NCI-H2029 treated with DMSO at 0.1 percent for 48 hours (cell line): ENCODE measurements around the gene GAB2.
"Not testable (repeated sequence)": the region's sequence is repeated elsewhere in the genome, so short reads cannot be mapped to it uniquely, and the experiment has no call there.

Experiments used
- DNase-seq: peaks from one replicate; lab custom pipeline; 2025; lab: John Stamatoyannopoulos, UW

Gene GAB2

GRCh38 chr11:78250099-78250498 lies 167.5 kb downstream of the GAB2 start:
- no peak for DNase-seq

DNA sequence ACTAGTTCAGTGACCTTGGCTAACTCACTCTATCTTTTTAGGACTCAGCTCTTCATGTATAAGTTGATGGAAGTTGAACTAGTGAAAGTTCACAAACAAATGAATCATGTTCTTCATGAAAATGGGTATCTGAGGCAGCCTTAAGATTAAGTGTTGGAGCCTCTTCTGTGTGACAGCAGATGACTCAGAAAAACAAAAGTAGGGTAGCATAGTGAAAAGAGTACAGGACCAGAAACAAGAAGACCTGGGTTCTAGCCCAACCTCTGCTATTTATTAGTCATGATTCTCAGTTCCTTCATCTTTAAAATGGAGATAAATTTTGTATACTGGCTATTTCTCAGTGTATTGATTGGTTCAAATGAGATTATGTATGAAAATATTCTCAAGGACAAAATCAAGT lies 168.7 kb downstream of the GAB2 start:
- DNase-seq: no peak

GRCh38 chr11:78248191-78248590 lies 169.4 kb downstream of the GAB2 start:
- no peak for DNase-seq

DNA sequence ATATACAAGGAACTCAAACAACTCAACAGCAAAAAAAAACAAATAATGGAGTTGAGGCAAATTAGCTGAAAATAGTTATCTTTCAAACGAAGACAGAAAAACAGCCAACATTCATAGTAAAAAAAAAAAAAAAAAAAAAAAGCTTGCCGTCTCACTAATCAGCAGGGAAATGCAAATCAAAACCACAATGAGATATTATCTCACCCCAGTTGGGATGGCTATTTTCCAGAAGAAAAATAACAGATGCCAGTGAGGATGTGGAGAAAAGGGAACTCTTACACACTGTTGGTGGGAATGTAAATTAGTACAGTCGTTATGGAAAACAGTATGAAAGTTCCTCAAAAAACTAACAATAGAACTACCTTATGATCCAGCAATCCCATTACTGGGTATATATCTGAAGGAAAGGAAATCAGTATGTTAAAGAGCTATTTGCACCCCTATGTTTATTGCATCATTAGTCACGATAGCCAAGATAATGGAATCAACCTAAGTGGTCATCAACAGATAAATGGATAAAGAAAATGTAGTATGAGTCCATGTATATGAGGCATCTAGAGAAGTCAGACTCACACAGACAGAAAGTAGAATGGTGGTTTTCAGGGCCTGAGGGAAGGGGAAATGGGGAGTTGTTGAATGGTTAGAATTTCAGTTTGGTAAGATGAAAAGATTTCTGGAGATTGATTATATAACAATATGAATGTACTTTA lies 172.9 kb downstream of the GAB2 start:
- no peak for DNase-seq

DNA sequence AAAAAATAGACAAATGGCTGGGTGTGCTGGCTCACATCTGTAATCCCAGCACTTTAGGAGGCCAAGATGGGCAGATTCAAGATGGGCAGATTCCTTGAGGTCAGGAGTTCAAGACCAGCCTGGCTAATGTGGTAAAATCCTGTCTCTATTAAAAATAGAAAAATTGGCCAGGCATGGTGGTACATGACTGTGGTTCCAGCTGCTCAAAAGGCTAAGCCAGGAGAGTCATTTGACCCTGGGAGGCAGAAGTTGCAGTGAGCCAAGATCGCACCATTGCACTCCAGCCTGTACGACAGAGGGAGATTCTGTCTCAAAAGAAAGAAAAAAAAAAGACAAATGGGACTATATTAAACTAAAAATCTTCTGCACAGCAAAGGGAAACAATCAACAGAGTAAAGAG lies 173.5 kb downstream of the GAB2 start:
- no peak for DNase-seq

DNA sequence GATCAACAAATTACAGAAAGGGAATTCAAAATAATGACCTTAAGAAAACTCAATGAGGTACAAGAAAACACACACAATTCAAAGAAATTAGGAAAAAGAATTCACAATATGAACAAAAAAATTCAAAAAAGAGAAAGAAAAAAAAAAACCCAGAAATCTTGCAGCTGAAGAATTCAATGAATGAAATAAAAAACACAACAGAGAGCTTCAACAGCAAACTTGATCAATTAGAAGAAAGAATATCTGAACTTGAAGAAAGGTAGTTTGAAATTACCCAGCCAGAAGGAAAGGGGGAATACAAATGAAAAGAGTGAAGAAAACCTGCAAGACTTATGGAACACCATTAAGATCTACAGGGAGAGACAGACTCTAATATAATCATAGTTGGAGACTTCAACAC lies 176.1 kb downstream of the GAB2 start:
- no peak for DNase-seq

DNA sequence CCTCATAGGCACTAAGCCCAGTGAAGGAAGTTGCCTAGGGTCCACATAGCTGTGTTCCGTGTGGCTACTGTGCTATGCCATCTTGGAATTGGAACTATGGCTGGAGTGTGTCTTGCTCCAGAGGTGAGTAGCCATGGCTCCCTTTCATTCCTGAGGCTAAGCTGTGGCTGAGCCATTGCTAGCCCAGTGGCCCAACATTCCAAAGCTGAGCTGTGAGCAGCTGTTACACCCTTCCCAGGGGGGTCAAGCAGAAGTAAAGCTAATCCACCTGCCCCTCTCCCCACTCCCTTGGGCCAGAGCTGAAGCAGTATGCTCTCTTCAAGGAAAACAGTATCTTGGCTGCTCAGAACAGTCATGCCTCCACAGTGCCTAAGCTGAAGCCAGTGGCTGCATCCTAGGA lies 177.8 kb downstream of the GAB2 start:
- DNase-seq: no peak

DNA sequence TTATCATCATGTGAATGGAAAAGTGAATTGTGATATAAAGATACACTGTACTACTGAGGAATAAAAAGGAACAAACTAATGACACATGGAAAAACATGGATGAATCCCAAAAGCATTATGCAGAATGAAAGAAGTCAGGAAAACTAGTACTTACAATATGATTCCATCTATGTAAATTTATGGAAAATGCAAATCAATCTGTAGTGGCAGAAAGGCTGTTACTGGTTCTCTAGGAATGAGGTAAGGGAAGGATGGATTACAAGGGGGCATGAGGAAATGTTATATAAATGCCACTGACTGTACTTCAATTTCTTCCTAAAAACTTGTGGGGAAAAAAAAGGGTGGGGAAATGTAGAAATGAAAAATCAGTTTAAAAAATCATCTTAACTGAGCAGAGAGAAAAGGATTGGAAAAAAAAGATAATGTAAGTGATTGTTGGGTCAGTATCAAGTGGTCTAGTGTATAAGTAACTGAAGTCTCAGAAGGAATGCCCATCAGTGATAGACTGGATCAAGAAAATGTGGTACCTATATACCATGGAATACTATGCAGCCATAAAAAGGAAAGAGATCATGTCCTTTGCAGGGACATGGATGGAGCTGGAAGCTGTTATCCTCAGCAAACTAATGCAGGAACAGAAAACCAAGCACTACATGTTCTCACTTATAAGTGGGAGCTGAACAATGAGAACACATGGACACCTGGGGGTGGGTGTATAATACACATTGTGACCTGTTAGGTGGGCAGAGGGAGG lies 180.2 kb downstream of the GAB2 start:
- DNase-seq: no peak

- DNase-seq: no peak
These were observed 183.6 kb downstream of the GAB2 start for GRCh38 chr11:78234006-78234405.

- DNase-seq: not testable (repeated sequence)
These were observed 184.6 kb downstream of the GAB2 start for GRCh38 chr11:78233046-78233445.

DNA sequence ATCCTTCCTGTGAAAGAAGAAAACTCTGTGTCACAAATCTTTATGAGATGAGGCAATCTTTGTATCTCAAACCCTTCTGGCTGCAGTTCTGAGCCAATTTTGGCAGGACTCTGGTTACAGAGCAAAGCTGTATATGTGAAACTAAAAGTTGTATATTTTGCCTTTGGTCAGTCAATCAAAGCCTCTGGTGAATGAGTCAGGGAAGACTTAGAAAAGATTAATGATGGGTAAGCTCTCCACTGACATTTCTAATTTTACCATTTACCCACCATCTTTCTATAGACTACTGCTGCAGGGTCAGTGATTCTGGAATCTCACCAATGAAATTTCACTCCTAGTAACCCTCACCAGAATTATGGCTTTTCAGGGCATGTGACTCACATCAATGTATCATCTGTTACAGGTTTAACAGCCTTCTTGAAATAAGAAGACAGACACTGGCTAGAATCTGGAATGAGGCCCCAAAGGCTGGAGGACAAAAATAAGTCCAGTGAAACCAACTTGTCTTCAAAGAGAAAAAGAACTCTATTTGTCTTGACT lies 185.6 kb downstream of the GAB2 start:
- no peak for DNase-seq

- DNase-seq: peak; percentile 7
These were observed 187.3 kb downstream of the GAB2 start for GRCh38 chr11:78230161-78230877.

GRCh38 chr11:78229106-78229505 lies 188.5 kb downstream of the GAB2 start:
- DNase-seq: no peak

- DNase-seq: peak; percentile 53
These were observed 189.2 kb downstream of the GAB2 start for GRCh38 chr11:78228467-78228866.

DNA sequence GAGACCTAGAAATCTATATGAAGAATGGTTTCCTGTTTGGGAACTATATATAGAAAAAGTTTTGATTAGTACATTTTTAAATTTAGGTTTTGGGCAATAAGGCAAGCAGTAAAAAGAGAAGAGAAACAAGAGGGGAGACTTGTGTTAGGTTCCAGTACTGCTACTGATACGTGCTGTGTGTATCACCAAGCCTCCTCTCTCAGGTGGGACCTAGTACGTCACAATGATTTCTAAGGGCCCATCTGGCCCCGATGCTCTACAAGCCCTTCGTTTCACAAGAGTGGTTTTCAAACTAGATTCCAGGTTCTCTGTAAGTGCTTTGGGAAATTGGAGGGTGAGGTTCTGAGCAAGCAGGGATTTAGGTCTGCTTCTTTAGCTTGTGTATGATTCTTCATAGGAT lies 189.7 kb downstream of the GAB2 start:
- DNase-seq: no peak

DNA sequence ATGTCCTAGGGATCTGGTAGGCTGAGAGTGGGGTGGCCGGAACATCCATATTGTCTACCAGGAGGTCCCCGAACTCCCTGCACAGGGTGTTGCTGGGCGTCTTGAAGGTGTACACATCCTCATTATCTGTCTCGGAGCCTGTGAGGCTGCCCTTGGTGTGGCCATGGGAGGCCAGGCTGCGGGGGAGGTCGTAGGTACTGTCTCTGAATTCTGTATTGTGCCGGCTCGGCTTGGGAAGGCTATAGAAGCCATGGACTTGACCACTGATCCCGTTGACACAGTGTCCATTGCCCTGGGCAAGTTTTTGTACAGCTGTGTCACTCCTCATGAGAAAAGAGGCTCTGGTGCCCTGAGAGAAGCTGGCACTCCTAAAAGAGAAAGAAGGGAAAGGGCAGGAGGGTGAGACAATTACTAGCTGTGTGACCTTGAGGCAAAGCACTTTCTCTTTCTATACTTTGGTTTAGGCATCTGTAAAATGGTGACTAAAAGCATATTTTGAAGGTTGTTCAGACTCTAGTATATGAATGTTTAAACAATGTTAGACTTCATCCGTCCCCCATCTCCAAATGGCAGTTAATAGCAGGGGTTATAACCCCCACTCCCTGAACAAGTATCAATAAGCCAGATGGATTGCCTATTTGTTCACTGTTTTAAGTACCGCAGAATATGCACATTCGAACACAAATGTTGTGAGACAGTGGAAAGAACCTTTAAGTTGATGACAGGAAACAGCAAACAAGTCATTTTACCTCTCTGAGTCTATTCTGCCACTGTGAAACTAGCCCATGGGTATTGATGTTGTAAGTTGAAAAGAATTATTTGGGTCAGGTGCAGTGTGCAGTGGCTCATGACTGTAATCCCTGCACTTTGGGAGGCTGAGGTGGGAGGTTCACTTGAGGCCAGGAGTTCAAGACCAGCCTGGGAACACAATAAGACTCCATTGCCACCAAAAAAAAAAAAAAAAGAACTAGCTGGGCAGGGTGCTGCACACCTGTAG lies 190.6 kb downstream of the GAB2 start:
- no peak for DNase-seq

DNA sequence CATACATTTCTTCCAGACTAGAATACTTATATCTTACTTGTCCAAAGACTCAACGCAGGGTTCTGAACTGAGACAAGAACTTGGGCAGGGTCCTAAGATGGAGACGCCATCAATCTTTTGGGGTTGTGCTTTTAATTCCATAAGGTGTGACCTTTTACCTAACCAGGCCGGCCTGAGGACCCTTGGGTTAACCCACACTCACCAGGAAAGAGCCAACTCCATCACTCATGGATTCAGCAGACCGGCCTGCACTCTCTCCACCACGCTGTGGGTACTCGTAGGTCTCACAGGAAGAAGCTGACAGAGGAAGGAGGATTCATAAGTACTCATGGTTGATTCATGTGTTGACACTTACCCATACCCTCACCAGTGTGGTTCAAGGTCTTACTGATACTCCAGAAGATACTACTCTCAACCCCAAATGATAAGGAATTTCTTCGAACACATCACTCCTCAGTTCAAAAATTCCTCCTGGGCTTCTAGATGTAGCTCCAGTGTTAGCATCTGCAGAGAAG lies 192.7 kb downstream of the GAB2 start:
- DNase-seq: no peak

DNA sequence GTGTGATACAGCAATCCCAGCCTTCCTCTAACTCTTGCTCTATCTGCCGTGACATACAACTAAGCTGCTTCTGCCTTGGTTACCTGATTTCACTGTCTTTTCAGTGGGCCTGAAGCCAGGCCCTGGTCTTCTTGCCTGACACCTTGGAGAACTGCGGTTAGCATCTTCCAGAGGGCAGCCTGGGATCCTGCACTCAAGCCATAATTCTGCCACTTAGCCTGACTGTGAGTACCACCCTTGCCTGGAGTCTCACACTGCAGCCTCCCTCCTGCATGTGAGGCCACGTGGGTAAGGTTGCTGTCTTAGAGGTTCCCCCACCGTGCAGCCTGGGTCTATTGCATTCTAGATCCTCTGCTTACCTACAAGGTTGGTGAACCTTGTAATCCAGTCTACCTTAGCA lies 193.1 kb downstream of the GAB2 start:
- DNase-seq: no peak

GRCh38 chr11:78223320-78223954 lies 194.2 kb downstream of the GAB2 start:
- no peak for DNase-seq

- DNase-seq: not testable (repeated sequence)
These were observed 194.9 kb downstream of the GAB2 start for GRCh38 chr11:78222726-78223125.
